ENCODE measurements around the gene DPP10.

GRCh38 chr2:115075800-115076199 is 633.4 kb downstream of the DPP10 start:
- TF ChIP-seq ZNF274 (IDR thresholded peaks at IDR 0.05; ENCODE audit: low read depth, low read length) (no peak), YY1 (IDR thresholded peaks at IDR 0.05; ENCODE audit: insufficient read depth, insufficient read length) (no peak)

All from NT2/D1 (cell line).